GM12864 (cell line): ENCODE results near the gene PRR22.

ENCODE experiments used
- DNase-seq: peaks from one replicate; pipeline ENCODE4 v3.0.0-alpha.2; 2011; ENCODE audit warnings: low read depth
- H3K4me3 ChIP-seq: 2 replicates; pipeline ENCODE4 v1.5.1; 2011; ENCODE audit warnings: mild to moderate bottlenecking, low read depth, low read length, control low read depth
- CTCF ChIP-seq: IDR thresholded peaks from 2 replicates; pipeline ENCODE4 v1.5.1; 2011; ENCODE audit warnings: low read depth, mild to moderate bottlenecking, moderate library complexity, low read length, control low read depth, inconsistent platforms; ENCODE audit errors: missing control alignments

Gene PRR22

GRCh38 chr19:5822181-5822844 is 37.8 kb upstream of the PRR22 start:
- TF ChIP-seq CTCF, result no peak
- no peak for DNase-seq
- H3K4me3 ChIP-seq, result no peak overlapping the region

GRCh38 chr19:5821521-5822180 is 37.1 kb upstream of the PRR22 start:
- TF ChIP-seq CTCF, result no peak
- DNase-seq, result no peak
- H3K4me3 ChIP-seq, result no peak overlapping the region

- no peak for DNase-seq
- no peak overlapping the region for H3K4me3 ChIP-seq
- no peak for TF ChIP-seq CTCF
Measured at GRCh38 chr19:5820785-5821184, 36.2 kb upstream of the PRR22 start.

- TF ChIP-seq CTCF, result no peak
- H3K4me3 ChIP-seq, result no peak overlapping the region
- no peak for DNase-seq
Measured at GRCh38 chr19:5818594-5818993, 34.0 kb upstream of the PRR22 start.

GRCh38 chr19:5817218-5817617 is 32.7 kb upstream of the PRR22 start:
- no peak for DNase-seq
- no peak for TF ChIP-seq CTCF
- no peak overlapping the region for H3K4me3 ChIP-seq

GRCh38 chr19:5814852-5815246 is 30.3 kb upstream of the PRR22 start:
- no peak overlapping the region for H3K4me3 ChIP-seq
- no peak for TF ChIP-seq CTCF
- no peak for DNase-seq
